Panc1 (cell line): ENCODE data around the gene SLCO3A1.

Source experiments
- POLR2AphosphoS5 ChIP-seq: IDR thresholded peaks from 2 replicates; pipeline ENCODE4 v1.6.1; 2012; ENCODE audit warnings: mild to moderate bottlenecking, low read depth, low read length, moderate library complexity
- SIN3A ChIP-seq: IDR thresholded peaks from 2 replicates; pipeline ENCODE4 v1.6.1; 2012; ENCODE audit warnings: low read depth, mild to moderate bottlenecking, low read length, moderate library complexity, borderline replicate concordance; ENCODE audit not compliant: insufficient read depth
- TCF7L2 ChIP-seq: IDR thresholded peaks from 2 replicates; pipeline ENCODE4 v1.6.1; 2011; ENCODE audit warnings: mild to moderate bottlenecking, low read depth, low read length, inconsistent platforms
- TF ChIP-seq, protein P1 (sequence below): fragments of 450-650 bp; IDR thresholded peaks from 2 replicates; pipeline ENCODE4 v1.5.1; 2017; ENCODE audit warnings: mild to moderate bottlenecking
- TF ChIP-seq, protein P2 (sequence below), 2 experiments: IDR thresholded peaks; 2 replicates each; pipeline ENCODE4 v1.6.1; 2011 to 2012; ENCODE audit warnings: low read depth in 2 of 2, control low read depth in 1 of 2, low read length in 1 of 2, mild to moderate bottlenecking in 1 of 2, moderate library complexity in 1 of 2; ENCODE audit not compliant: insufficient read depth in 1 of 2

DNA sequence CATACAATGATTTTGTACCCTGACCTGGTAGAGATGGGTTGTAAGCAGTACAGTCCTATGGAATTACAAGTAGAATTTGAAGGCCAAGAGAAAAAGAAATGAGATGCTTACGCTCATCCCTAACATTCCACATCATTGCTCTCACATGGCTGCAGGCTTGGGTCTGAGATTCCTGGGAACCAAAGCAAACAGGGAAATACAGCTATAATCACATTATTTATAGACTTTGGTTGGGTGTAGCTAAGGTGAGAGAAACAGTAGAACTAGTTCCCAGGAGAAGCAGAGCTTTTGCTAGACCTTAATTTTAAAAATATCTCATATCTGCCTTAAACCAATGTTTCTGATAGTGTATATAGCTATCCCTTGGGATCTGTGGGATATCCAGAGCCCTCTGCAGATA is 51.4 kb downstream of the SLCO3A1 start:
- TF ChIP-seq, protein P1, sequence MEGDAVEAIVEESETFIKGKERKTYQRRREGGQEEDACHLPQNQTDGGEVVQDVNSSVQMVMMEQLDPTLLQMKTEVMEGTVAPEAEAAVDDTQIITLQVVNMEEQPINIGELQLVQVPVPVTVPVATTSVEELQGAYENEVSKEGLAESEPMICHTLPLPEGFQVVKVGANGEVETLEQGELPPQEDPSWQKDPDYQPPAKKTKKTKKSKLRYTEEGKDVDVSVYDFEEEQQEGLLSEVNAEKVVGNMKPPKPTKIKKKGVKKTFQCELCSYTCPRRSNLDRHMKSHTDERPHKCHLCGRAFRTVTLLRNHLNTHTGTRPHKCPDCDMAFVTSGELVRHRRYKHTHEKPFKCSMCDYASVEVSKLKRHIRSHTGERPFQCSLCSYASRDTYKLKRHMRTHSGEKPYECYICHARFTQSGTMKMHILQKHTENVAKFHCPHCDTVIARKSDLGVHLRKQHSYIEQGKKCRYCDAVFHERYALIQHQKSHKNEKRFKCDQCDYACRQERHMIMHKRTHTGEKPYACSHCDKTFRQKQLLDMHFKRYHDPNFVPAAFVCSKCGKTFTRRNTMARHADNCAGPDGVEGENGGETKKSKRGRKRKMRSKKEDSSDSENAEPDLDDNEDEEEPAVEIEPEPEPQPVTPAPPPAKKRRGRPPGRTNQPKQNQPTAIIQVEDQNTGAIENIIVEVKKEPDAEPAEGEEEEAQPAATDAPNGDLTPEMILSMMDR = no peak
- TF ChIP-seq, protein P2, sequence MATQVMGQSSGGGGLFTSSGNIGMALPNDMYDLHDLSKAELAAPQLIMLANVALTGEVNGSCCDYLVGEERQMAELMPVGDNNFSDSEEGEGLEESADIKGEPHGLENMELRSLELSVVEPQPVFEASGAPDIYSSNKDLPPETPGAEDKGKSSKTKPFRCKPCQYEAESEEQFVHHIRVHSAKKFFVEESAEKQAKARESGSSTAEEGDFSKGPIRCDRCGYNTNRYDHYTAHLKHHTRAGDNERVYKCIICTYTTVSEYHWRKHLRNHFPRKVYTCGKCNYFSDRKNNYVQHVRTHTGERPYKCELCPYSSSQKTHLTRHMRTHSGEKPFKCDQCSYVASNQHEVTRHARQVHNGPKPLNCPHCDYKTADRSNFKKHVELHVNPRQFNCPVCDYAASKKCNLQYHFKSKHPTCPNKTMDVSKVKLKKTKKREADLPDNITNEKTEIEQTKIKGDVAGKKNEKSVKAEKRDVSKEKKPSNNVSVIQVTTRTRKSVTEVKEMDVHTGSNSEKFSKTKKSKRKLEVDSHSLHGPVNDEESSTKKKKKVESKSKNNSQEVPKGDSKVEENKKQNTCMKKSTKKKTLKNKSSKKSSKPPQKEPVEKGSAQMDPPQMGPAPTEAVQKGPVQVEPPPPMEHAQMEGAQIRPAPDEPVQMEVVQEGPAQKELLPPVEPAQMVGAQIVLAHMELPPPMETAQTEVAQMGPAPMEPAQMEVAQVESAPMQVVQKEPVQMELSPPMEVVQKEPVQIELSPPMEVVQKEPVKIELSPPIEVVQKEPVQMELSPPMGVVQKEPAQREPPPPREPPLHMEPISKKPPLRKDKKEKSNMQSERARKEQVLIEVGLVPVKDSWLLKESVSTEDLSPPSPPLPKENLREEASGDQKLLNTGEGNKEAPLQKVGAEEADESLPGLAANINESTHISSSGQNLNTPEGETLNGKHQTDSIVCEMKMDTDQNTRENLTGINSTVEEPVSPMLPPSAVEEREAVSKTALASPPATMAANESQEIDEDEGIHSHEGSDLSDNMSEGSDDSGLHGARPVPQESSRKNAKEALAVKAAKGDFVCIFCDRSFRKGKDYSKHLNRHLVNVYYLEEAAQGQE (IDR thresholded peaks at IDR 0.05; ENCODE audit: insufficient read depth in 1 of 2, low read depth in 2 of 2, low read length in 1 of 2) = no peak
- TF ChIP-seq POLR2AphosphoS5 (no peak), TCF7L2 (no peak), SIN3A (no peak)
